AG10803 (cell line): ENCODE results near the gene CBX6.
A peak's percentile ranks its signal among the peaks of the same experiment; 100 is the strongest.
"Not testable (repeated sequence)": the region's sequence is repeated elsewhere in the genome, so short reads cannot be mapped to it uniquely, and the experiment has no call there.

Experiments used
- DNase-seq: peaks from one replicate; pipeline ENCODE4 v3.0.0; 2010; ENCODE audit warnings: low read depth
- H3K4me3 ChIP-seq: 2 replicates; pipeline ENCODE4 v1.5.1; 2011; ENCODE audit warnings: mild to moderate bottlenecking, low read length, control low read depth
- TF ChIP-seq, protein P1 (sequence below): conservative IDR thresholded peaks from 2 replicates; pipeline ENCODE4 v1.5.1; 2011; ENCODE audit warnings: mild to moderate bottlenecking, low read length, control low read depth, inconsistent platforms

The CBX6 gene

GRCh38 chr22:38872172-38872830 lies at the start of gene CBX6:
Gene CBX6 (minus strand): TSS chr22:38872216. CDS start chr22:38872190, 26 bp downstream.
- peak; percentile 91 for DNase-seq
- TF ChIP-seq, protein P1, sequence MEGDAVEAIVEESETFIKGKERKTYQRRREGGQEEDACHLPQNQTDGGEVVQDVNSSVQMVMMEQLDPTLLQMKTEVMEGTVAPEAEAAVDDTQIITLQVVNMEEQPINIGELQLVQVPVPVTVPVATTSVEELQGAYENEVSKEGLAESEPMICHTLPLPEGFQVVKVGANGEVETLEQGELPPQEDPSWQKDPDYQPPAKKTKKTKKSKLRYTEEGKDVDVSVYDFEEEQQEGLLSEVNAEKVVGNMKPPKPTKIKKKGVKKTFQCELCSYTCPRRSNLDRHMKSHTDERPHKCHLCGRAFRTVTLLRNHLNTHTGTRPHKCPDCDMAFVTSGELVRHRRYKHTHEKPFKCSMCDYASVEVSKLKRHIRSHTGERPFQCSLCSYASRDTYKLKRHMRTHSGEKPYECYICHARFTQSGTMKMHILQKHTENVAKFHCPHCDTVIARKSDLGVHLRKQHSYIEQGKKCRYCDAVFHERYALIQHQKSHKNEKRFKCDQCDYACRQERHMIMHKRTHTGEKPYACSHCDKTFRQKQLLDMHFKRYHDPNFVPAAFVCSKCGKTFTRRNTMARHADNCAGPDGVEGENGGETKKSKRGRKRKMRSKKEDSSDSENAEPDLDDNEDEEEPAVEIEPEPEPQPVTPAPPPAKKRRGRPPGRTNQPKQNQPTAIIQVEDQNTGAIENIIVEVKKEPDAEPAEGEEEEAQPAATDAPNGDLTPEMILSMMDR: no peak
- peak within 1 kb of the TSS; percentile 77 for H3K4me3 ChIP-seq

- TF ChIP-seq, protein P1: no peak
- no peak overlapping the region for H3K4me3 ChIP-seq
- no peak for DNase-seq
These were observed 49.8 kb upstream of the CBX6 start for GRCh38 chr22:38921806-38922205.

- no peak for DNase-seq
- no peak overlapping the region for H3K4me3 ChIP-seq
- TF ChIP-seq, protein P1: no peak
These were observed 49.1 kb upstream of the CBX6 start for GRCh38 chr22:38921120-38921519.

- DNase-seq: no peak
- TF ChIP-seq, protein P1: no peak
- H3K4me3 ChIP-seq: no peak overlapping the region
These were observed 47.7 kb upstream of the CBX6 start for GRCh38 chr22:38919631-38920190.

DNA sequence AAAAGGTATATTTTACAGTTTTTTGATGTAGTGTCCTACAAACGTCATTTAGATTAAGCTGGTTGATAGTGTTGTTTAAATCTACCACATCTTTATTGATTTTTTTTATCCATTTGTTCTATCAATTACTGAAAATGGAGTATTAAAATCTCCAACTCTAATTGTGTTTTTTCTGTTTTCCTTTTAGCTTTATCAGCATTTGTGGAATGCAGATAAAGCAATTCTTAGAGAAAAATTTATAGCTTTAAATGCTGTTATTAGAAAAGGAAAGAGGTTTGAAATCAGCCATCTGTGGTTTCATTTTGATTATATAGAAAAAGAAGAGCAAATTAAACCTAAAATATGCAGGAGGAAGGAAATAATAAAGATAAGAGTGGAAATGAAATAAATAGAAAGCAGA lies 39.4 kb upstream of the CBX6 start:
- no peak overlapping the region for H3K4me3 ChIP-seq
- TF ChIP-seq, protein P1: no peak
- DNase-seq: no peak

GRCh38 chr22:38907767-38908166 lies 35.8 kb upstream of the CBX6 start:
- TF ChIP-seq, protein P1: no peak
- DNase-seq: no peak

GRCh38 chr22:38906052-38906451 lies 34.0 kb upstream of the CBX6 start:
- H3K4me3 ChIP-seq: no peak overlapping the region
- TF ChIP-seq, protein P1: no peak
- DNase-seq: no peak

More at GRCh38 chr22:38907767-38908166, 35.8 kb upstream of the CBX6 start:
- no peak overlapping the region for H3K4me3 ChIP-seq

DNA sequence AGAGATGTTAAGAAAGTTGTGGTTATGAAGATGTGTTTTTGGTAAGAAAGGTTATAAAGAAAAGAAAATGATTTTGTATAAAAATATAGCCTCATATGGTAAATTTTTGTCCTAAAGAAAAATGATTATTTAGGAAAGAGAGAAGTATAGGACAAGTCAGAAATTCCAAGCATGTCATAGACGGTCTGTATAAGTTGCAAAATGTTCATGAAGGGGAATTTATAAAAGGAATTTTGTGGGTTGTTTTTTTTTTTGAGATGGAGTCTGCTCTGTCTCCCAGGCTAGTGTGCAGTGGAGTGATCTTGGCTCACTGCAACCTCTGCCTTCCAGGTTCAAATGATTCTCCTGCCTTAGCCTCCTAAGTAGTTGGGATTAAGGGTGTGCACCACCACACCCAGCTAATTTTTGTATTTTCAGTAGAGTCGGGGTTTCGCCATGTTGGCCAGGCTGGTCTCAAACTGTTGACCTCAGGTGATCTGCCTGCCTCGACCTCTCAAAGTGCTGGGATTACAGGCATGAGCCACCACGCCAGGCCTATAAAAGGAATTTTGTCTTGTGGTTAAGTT lies 32.1 kb upstream of the CBX6 start:
- DNase-seq, H3K4me3 ChIP-seq: not testable (repeated sequence)
